Measurements from ENCODE around the gene MTA1. TPM values are rescaled to one million over a fixed set of nuclear protein-coding genes. Genes with fewer than 3 reads are reported as not detected.

The MTA1 gene
- total RNA-seq, 4 donors from 2014 or later, result 49.0 to 94.2 (median 67.9) TPM

DNA sequence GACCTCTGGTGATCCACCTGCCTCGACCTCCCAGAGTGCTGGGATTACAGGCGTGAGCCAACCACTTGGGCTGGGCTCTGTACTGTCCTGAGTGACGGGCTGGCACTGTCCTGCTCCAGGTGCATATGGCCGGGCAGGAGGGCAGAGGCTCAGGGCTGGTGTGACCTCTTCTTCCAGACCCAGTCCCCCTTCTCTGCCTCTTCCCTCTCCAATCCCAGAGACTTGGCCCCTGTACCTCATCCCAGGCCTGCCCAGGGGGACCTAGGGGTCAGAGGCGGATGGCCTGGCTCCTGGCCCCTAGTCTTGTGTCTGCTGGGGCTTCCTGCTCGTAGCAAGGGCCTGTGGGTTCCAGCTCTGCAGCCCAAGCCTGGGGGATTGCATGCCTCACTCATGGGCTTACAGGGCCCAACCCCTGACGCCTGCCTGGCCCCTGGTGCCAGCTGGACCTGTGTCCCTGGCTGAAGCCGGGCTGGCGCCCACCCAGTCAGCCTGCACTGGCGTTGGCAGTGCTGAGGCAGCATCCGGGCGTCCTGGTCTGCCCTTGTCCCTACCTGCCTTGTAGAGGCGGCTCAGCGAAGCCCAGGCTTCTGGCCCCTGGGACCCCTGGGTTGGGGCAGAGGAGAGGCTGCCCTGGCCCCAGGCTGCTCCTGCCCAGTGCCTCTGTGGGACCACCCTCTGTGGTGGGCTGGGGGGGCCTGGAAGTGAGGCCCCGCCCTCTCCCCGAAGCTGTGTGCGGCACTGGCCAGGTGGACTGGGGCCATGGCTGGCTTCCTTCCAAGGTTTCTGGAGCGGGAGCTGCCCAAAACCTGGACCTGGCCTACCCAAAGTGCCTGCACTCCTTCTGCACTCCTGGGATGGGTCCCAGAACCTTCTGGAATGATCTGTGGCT is 75.7 kb downstream of the MTA1 start:
- no peak for TF ChIP-seq CTCF (IDR thresholded peaks at IDR 0.05)
- TF ChIP-seq POLR2A (IDR thresholded peaks at IDR 0.05; ENCODE audit: low read depth), result no peak
- no peak for TF ChIP-seq POLR2AphosphoS5 (IDR thresholded peaks at IDR 0.05)
- TF ChIP-seq EP300 (IDR thresholded peaks at IDR 0.05), result no peak
- Histone ChIP-seq H3K27me3 (no peaks in the 10 kb centered on the region), H3K4me1 (peaks cover 15 to 23% (median 16%) of the 10 kb centered on the region in 4 donors), H3K4me3 (no peak overlapping the region), H3K36me3 (peaks cover 0 to 18% (median 8%) of the 10 kb centered on the region in 4 donors), H3K27ac (replicated peaks in 1 of 4) (no peak overlapping the region), H3K9me3 (no peaks in the 10 kb centered on the region)
- WGBS, result 94% methylated on average over 4 of the region's 18 CpGs
- intact Hi-C loops (cut with DNase I), result no loop called here
- no peak for DNase-seq (ENCODE audit: extremely low spot score)

DNA sequence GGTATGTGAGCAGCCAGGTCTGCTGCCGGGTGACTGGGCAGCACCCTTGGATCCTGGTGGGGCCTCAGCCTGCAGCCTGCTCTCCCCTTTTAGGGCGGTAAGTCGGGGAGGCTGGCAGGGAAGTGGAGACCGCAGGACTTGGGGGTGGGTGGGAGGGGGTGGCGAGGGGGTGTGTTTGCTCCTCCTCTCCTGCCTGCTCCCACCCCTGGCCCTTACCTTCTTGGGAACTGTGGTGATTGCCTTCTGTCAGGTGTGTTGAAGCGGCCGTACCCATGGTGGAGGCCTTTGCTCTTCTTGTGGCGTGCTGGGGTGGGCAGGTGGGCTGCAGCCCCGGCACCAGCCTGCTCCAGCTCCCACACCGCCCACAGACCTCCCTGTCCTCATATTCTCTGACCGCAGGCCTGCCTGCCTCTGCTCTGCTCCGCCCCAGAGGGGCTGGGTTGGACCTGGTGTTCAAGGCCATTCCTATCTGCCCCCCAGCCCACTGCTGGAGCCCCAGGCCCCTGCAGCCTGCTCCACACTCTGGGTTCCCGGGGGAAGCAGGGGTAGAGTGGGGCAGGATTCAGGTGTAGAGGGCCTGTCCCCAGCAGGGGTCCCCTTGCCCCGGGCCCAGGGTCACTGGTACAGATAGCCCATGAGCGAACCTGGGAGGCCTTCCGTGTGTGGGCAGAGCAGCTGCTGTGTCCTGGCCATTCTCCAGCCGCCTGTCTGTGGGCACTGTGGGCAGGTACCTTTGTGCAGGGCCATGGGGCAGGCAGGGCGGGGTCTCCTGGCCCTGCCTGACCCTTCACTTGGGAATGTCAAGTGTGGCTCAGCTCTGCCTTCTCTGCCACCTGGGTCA is 76.6 kb downstream of the MTA1 start:
- no peak overlapping the region for H3K4me3 ChIP-seq
- peaks cover 0 to 18% (median 8%) of the 10 kb centered on the region in 4 donors for H3K36me3 ChIP-seq
- no peak for TF ChIP-seq POLR2A (IDR thresholded peaks at IDR 0.05; ENCODE audit: low read depth)
- TF ChIP-seq EP300 (IDR thresholded peaks at IDR 0.05), result no peak
- no peak for TF ChIP-seq CTCF (IDR thresholded peaks at IDR 0.05)
- TF ChIP-seq POLR2AphosphoS5 (IDR thresholded peaks at IDR 0.05), result no peak
- no peaks in the 10 kb centered on the region for H3K9me3 ChIP-seq
- no peak for DNase-seq (ENCODE audit: extremely low spot score)
- peaks cover 13 to 20% (median 16%) of the 10 kb centered on the region in 4 donors for H3K4me1 ChIP-seq
- H3K27me3 ChIP-seq, result no peaks in the 10 kb centered on the region
- no peak overlapping the region for H3K27ac ChIP-seq (replicated peaks in 1 of 4)
- intact Hi-C loops (cut with DNase I), result no loop called here
- WGBS, result 91% methylated on average over 4 of the region's 18 CpGs

DNA sequence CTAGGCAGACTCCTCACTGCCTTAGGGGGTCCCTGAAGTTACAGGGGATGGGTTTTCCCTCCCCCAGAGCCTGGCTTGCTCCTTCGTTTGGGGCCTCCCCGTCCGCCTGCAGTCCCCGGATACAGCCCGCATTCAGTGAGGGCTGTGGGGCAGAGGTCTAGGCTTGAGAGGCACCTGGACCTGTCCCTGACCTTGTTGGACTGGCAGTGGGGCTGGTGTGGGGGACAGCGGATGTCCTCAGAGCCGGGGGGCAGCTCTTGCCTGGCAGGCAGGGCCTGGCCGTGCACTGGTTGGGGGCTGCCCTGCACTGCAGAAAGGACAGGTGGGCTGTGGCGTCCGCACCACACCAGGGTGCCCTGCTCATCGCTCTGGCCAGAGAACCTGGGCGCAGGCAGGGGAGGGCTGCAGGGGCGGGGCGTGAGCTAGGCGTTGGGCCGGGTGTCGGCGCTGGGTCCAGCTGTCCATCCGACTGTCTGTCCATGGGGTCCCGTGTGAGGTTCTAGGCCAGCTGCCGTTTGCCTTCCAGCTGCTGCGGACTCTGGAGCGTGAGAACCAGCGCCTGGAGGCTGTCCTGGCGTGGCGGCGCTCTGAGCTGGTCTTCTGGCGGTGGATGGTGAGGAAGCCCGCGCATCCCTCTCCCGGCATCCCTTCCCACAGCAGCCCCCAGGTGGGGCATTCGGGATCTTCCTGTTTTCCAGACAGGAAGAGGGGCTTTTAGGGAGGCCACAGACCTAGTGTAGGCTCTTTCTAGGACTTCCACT is 77.4 kb downstream of the MTA1 start:
- peaks cover 5 to 12% (median 8%) of the 10 kb centered on the region in 4 donors for H3K4me1 ChIP-seq
- no peak overlapping the region for H3K4me3 ChIP-seq
- intact Hi-C loops (cut with DNase I), result no loop called here
- H3K27me3 ChIP-seq, result no peaks in the 10 kb centered on the region
- H3K9me3 ChIP-seq, result no peaks in the 10 kb centered on the region
- no peak overlapping the region for H3K27ac ChIP-seq (replicated peaks in 1 of 4)
- peaks cover 0 to 18% (median 8%) of the 10 kb centered on the region in 4 donors for H3K36me3 ChIP-seq
- no peak for DNase-seq (ENCODE audit: extremely low spot score)
- TF ChIP-seq CTCF (IDR thresholded peaks at IDR 0.05), result no peak
- no peak for TF ChIP-seq POLR2AphosphoS5 (IDR thresholded peaks at IDR 0.05)
- no peak for TF ChIP-seq POLR2A (IDR thresholded peaks at IDR 0.05; ENCODE audit: low read depth)
- TF ChIP-seq EP300 (IDR thresholded peaks at IDR 0.05), result no peak
- WGBS, result 86% methylated on average over 8 of the region's 32 CpGs

DNA sequence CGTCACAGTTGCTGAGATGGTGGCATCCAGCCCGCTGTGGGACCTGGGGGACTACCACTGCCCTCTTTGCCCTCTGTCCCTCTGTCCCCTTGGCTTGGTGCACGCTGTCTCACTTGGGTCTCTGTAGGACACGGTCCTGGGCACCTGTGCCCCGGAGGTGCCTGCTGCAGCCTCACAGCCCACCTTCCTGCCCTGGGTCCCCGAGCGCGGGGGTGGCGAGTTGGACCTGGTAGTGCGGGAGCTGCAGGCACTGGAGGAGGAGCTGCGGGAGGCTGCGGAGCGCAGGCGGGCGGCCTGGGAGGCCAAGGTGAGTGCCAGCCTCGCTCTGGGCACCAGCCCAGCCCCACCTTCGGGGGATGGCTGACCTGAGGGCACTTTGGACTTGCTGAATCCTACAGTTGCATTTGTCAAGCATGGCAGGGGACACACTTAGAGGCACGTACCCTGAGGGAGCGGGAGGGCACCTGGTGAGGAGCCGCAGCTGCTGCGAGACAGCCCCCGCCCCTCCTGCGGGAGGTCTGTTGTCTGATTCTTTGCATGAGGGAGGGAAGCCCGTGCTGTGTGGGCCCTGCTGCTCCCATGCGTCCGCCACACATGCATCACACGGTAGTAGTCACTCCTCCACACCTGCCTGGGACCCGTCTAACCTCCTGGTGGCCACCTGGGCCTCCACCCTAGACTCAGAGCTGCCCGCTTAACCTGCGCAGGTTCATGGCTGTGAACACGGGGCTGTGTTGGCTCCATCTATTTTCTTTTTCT is 78.2 kb downstream of the MTA1 start:
- intact Hi-C loops (cut with DNase I), result no loop called here
- 95% methylated on average over 26 of the region's 31 CpGs for WGBS
- TF ChIP-seq POLR2A (IDR thresholded peaks at IDR 0.05; ENCODE audit: low read depth) (no peak), POLR2AphosphoS5 (IDR thresholded peaks at IDR 0.05) (no peak)
- DNase-seq (ENCODE audit: extremely low spot score), result no peak
- Histone ChIP-seq H3K4me3 (no peak overlapping the region), H3K36me3 (peaks cover 0 to 14% (median 4%) of the 10 kb centered on the region in 4 donors), H3K27me3 (peaks cover 0 to 2% (median 0%) of the 10 kb centered on the region in 4 donors), H3K9me3 (no peaks in the 10 kb centered on the region), H3K4me1 (peaks cover 0 to 6% (median 4%) of the 10 kb centered on the region in 4 donors), H3K27ac (replicated peaks in 1 of 4) (no peak overlapping the region)
